ENCODE data around the gene MLN. TPM values are rescaled to one million over a fixed set of nuclear protein-coding genes. Genes with fewer than 3 reads are reported as not detected.

The MLN gene
- total RNA-seq, 1 experiment from 2014 or later = not detected

DNA sequence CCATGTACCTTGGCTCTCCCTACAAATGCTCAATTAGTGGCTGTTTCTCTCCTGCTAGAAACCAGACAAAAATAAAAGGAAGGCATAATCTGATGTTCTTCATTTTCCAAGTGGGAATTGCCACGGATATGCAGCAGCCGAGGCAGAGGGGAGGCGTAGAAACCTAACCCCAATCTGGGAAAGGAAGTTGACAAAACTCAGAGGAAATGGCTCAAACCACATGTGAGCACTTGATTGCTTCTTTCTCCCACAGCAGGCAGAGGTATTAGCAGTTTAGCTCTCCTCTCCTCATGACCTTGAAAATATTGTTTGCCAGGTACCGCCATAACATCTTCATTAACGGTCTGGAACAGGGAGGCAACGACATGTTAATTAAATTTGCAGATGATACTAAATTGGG lies 3.8 kb upstream of the MLN start:
- no peak for TF ChIP-seq CTCF (conservative IDR thresholded peaks at IDR 0.05)
- H2BK15ac ChIP-seq (ENCODE audit: low read depth, low read length) = no peak overlapping the region
- Mint-ChIP-seq H3K27ac (no peak overlapping the region), H3K9me3 (no peaks in the 10 kb centered on the region; a peak in 1 of 5 replicates), H3K4me1 (peaks cover 58 to 72% of the 10 kb centered on the region in 2 experiments), H3K36me3 (ENCODE audit: insufficient read depth in 1 of 3, low read depth in 3 of 3) (no peaks in the 10 kb centered on the region), H3K4me3 (no peak overlapping the region), H3K27me3 (ENCODE audit: low read depth) (peaks cover 5% of the 10 kb centered on the region; the same call in 1 of the 2 replicates)
- no peak overlapping the region for H3T11ph ChIP-seq (ENCODE audit: low read length)
- no peaks in the 10 kb centered on the region for H3K27me3 ChIP-seq (ENCODE audit: insufficient read depth, low read length)
- no peaks in the 10 kb centered on the region for H4K20me1 ChIP-seq (ENCODE audit: control insufficient read depth, insufficient read depth, insufficient read length)
- no peak overlapping the region for H2AK5ac ChIP-seq (ENCODE audit: insufficient read length, low read length)
- no peak overlapping the region for H4K91ac ChIP-seq (ENCODE audit: insufficient read length, low read depth, low read length)
- no peak overlapping the region for H3K9ac ChIP-seq (ENCODE audit: extremely low read depth, insufficient read length, low read length)
- no peaks in the 10 kb centered on the region for H3K9me3 ChIP-seq (ENCODE audit: control insufficient read depth, low read depth, low read length)
- H2BK5ac ChIP-seq (ENCODE audit: insufficient read length, low read length) = no peak overlapping the region
- no peak overlapping the region for H4K8ac ChIP-seq (replicated peaks; ENCODE audit: insufficient read length, low read depth, low read length)
- no peak overlapping the region for H3K27ac ChIP-seq (ENCODE audit: insufficient read length, low read depth, low read length)
- no peak overlapping the region for H2BK12ac ChIP-seq (ENCODE audit: insufficient read length, low read depth, low read length)
- H3K4ac ChIP-seq (ENCODE audit: low read depth, low read length) = no peak overlapping the region
- H4K5ac ChIP-seq (ENCODE audit: insufficient read length, low read depth, low read length) = no peak overlapping the region
- no peak overlapping the region for H2AFZ ChIP-seq (ENCODE audit: low read length)
- peaks cover 19% of the 10 kb centered on the region; the same call in 1 of the 2 replicates for H3K4me1 ChIP-seq (ENCODE audit: insufficient read depth, low read length)
- H3K23me2 ChIP-seq (ENCODE audit: insufficient read length, low read depth, low read length, poor library complexity, severe bottlenecking) = no peaks in the 10 kb centered on the region
- no peaks in the 10 kb centered on the region for H3K79me2 ChIP-seq (ENCODE audit: insufficient read depth, low read length)
- H3K14ac ChIP-seq (ENCODE audit: insufficient read depth, low read length) = no peak overlapping the region
- no peak overlapping the region for H3K18ac ChIP-seq (ENCODE audit: insufficient read length, low read depth, low read length)
- H2BK120ac ChIP-seq (ENCODE audit: low read depth, low read length, poor library complexity, severe bottlenecking) = no peak overlapping the region
- no peak for DNase-seq
- H3K56ac ChIP-seq (ENCODE audit: insufficient read length, low read depth, low read length) = no peak overlapping the region
- no peak overlapping the region for H2BK20ac ChIP-seq (ENCODE audit: low read depth, low read length, poor library complexity, severe bottlenecking)
- no peak overlapping the region for H3K23ac ChIP-seq (ENCODE audit: insufficient read length, low read depth, low read length)
- no peak overlapping the region for H3K4me2 ChIP-seq (ENCODE audit: insufficient read depth, insufficient read length, low read length)
- no peaks in the 10 kb centered on the region for H3K79me1 ChIP-seq (ENCODE audit: insufficient read depth, low read depth, low read length, poor library complexity, severe bottlenecking)
- no CpG with 5 or more reads among the region's 6 CpGs for WGBS (ENCODE audit: extremely low coverage, insufficient read length, low lambda C conversion rate)

All from H9 (cell line).